ENCODE measurements around the gene SMIM28. TPM values are rescaled to one million over a fixed set of nuclear protein-coding genes. Genes with fewer than 3 reads are reported as not detected.
A peak's percentile ranks its signal among the peaks of the same experiment; 100 is the strongest.

SMIM28 gene
- polyA plus RNA-seq, 1 donor: 9.6 TPM

DNA sequence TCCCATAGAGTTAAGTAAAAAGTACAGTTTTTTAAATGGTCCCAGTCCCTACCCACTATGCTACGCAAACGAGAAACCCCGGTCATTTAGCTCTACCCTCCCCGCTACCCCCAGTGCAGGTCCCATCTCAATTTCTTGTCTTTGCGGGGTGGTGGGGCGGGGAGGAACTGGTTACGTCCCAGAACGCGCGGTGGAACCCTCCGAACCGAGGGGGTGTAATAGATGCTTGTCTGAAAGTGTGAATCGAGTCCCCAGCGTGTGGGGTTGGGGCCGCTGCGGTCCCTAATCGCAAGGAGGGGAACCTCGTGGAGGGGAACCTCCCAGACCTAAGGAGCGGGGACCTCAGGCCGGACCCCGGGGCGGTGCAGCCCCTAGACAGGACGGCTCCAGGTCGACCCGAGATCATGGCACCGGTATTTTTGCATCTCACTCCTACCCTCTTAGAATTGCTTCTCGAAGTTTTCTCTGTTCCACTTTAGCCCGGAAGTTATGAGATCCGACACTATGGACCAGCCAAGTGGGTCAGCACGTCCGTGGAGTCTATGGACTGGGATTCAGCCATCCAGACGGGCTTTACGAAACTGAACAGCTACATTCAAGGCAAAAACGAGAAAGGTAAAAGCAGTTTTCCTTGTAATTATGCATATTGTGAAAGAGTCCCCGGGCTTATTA is 27.1 kb downstream of the SMIM28 start:
- peaks cover 33% of the 10 kb centered on the region for H3K36me3 ChIP-seq (ENCODE audit: control insufficient read depth, insufficient read depth, low read length)
- H3K9me3 ChIP-seq (ENCODE audit: control insufficient read depth, low read depth, low read length): no peaks in the 10 kb centered on the region
- H3K4me3 ChIP-seq (ENCODE audit: low read length): peak overlapping the region; percentile 94
- H3K27me3 ChIP-seq (ENCODE audit: control insufficient read depth, insufficient read depth, low read length): no peaks in the 10 kb centered on the region
- DNase-seq: peak in 1 of 2 donors; percentile 64
- H3K27ac ChIP-seq (ENCODE audit: low read length): peak overlapping the region; percentile 68
- 48% methylated on average over 4 of the region's 35 CpGs for WGBS (ENCODE audit: insufficient coverage, low lambda C conversion rate)
- peaks cover 3% of the 10 kb centered on the region for H3K4me1 ChIP-seq (ENCODE audit: control insufficient read depth, insufficient read depth, low read length)

GRCh38 chr6:138405816-138406413 is 28.2 kb downstream of the SMIM28 start:
- no peaks in the 10 kb centered on the region for H3K9me3 ChIP-seq (ENCODE audit: control insufficient read depth, low read depth, low read length)
- WGBS (ENCODE audit: insufficient coverage, low lambda C conversion rate): no CpG with 5 or more reads among the region's 5 CpGs
- H3K27me3 ChIP-seq (ENCODE audit: control insufficient read depth, insufficient read depth, low read length): no peaks in the 10 kb centered on the region
- H3K36me3 ChIP-seq (ENCODE audit: control insufficient read depth, insufficient read depth, low read length): peaks cover 40% of the 10 kb centered on the region
- H3K4me1 ChIP-seq (ENCODE audit: control insufficient read depth, insufficient read depth, low read length): peaks cover 3% of the 10 kb centered on the region
- H3K27ac ChIP-seq (ENCODE audit: low read length): peak overlapping the region; percentile 30
- no peak for DNase-seq
- no peak overlapping the region for H3K4me3 ChIP-seq (ENCODE audit: low read length)

- 80% methylated on average over 1 of the region's 2 CpGs for WGBS (ENCODE audit: insufficient coverage, low lambda C conversion rate)
- Histone ChIP-seq H3K27ac (ENCODE audit: low read length) (peak overlapping the region; percentile 30), H3K9me3 (ENCODE audit: control insufficient read depth, low read depth, low read length) (no peaks in the 10 kb centered on the region), H3K36me3 (ENCODE audit: control insufficient read depth, insufficient read depth, low read length) (peaks cover 45% of the 10 kb centered on the region), H3K4me3 (ENCODE audit: low read length) (no peak overlapping the region), H3K4me1 (ENCODE audit: control insufficient read depth, insufficient read depth, low read length) (peaks cover 3% of the 10 kb centered on the region), H3K27me3 (ENCODE audit: control insufficient read depth, insufficient read depth, low read length) (no peaks in the 10 kb centered on the region)
- DNase-seq: peak in 1 of 2 donors; percentile 44
Measured at GRCh38 chr6:138406443-138406842, 28.7 kb downstream of the SMIM28 start.

GRCh38 chr6:138410048-138410735 is 32.5 kb downstream of the SMIM28 start:
- no CpG with 5 or more reads among the region's 8 CpGs for WGBS (ENCODE audit: insufficient coverage, low lambda C conversion rate)
- peak overlapping the region; percentile 1 for H3K27ac ChIP-seq (ENCODE audit: low read length)
- no peaks in the 10 kb centered on the region for H3K27me3 ChIP-seq (ENCODE audit: control insufficient read depth, insufficient read depth, low read length)
- H3K4me3 ChIP-seq (ENCODE audit: low read length): no peak overlapping the region
- H3K9me3 ChIP-seq (ENCODE audit: control insufficient read depth, low read depth, low read length): no peaks in the 10 kb centered on the region
- H3K4me1 ChIP-seq (ENCODE audit: control insufficient read depth, insufficient read depth, low read length): no peaks in the 10 kb centered on the region
- DNase-seq: no peak
- H3K36me3 ChIP-seq (ENCODE audit: control insufficient read depth, insufficient read depth, low read length): peaks cover 64% of the 10 kb centered on the region

DNA sequence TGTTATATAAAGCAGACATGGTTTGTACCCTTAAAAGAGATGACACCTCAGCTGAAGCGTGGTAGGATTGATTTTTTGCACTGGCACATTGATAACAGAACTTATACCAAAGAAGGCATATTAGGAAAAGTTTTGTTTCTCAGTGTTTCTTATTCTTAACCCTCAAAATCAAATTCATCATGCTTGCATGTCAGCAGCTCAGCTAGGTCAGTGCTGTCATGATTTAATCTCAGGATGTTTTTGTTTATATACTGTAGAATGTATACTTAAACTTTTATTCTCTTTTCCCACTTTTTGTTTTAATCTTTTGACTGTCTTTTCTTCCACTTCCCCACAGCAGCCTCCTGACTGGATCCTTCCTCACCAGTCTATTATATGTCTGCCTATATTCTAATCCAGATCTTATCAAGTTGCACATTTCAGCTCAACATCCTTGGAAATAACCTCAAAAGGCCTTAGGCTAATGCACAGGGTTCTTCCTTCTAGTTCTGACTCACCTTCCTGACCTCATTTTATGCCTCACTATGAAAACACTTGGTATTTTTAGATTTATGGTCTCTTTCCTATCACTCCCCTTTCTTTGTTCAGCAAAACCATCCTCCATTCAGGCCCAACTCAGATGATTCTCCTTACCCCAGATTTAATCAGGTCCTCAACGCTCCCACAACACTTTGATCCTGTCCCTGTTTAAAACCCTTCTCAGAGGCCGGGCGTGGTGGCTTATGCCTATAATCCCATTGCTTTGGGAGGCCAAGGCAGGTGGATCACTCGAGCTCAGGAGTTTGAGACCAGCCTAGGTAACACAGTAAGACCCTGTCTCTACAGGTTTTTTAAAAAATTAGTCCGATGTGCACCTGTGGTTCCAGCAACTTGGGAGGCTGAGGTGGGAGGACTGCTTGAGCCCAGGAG is 33.5 kb downstream of the SMIM28 start:
- H3K4me1 ChIP-seq (ENCODE audit: control insufficient read depth, insufficient read depth, low read length): no peaks in the 10 kb centered on the region
- no CpG with 5 or more reads among the region's 6 CpGs for WGBS (ENCODE audit: insufficient coverage, low lambda C conversion rate)
- H3K9me3 ChIP-seq (ENCODE audit: control insufficient read depth, low read depth, low read length): no peaks in the 10 kb centered on the region
- peaks cover 64% of the 10 kb centered on the region for H3K36me3 ChIP-seq (ENCODE audit: control insufficient read depth, insufficient read depth, low read length)
- no peaks in the 10 kb centered on the region for H3K27me3 ChIP-seq (ENCODE audit: control insufficient read depth, insufficient read depth, low read length)
- no peak for DNase-seq
- H3K4me3 ChIP-seq (ENCODE audit: low read length): no peak overlapping the region
- H3K27ac ChIP-seq (ENCODE audit: low read length): no peak overlapping the region

- peaks cover 28% of the 10 kb centered on the region for H3K36me3 ChIP-seq (ENCODE audit: control insufficient read depth, insufficient read depth, low read length)
- WGBS (ENCODE audit: insufficient coverage, low lambda C conversion rate): no CpG with 5 or more reads among the region's 5 CpGs
Measured at GRCh38 chr6:138415125-138415524, 37.4 kb downstream of the SMIM28 start.

GRCh38 chr6:138416206-138416605 is 38.5 kb downstream of the SMIM28 start:
- Histone ChIP-seq H3K9me3 (ENCODE audit: control insufficient read depth, low read depth, low read length) (no peaks in the 10 kb centered on the region), H3K27ac (ENCODE audit: low read length) (no peak overlapping the region), H3K4me3 (ENCODE audit: low read length) (no peak overlapping the region), H3K4me1 (ENCODE audit: control insufficient read depth, insufficient read depth, low read length) (no peaks in the 10 kb centered on the region), H3K27me3 (ENCODE audit: control insufficient read depth, insufficient read depth, low read length) (no peaks in the 10 kb centered on the region), H3K36me3 (ENCODE audit: control insufficient read depth, insufficient read depth, low read length) (peaks cover 26% of the 10 kb centered on the region)
- WGBS (ENCODE audit: insufficient coverage, low lambda C conversion rate): no CpG with 5 or more reads among the region's 4 CpGs
- DNase-seq: no peak

More at GRCh38 chr6:138415125-138415524, 37.4 kb downstream of the SMIM28 start:
- no peak for DNase-seq
- Histone ChIP-seq H3K4me3 (ENCODE audit: low read length) (no peak overlapping the region), H3K27me3 (ENCODE audit: control insufficient read depth, insufficient read depth, low read length) (no peaks in the 10 kb centered on the region), H3K27ac (ENCODE audit: low read length) (no peak overlapping the region), H3K4me1 (ENCODE audit: control insufficient read depth, insufficient read depth, low read length) (no peaks in the 10 kb centered on the region), H3K9me3 (ENCODE audit: control insufficient read depth, low read depth, low read length) (no peaks in the 10 kb centered on the region)

- Histone ChIP-seq H3K9me3 (ENCODE audit: control insufficient read depth, low read depth, low read length) (no peaks in the 10 kb centered on the region), H3K27ac (ENCODE audit: low read length) (no peak overlapping the region), H3K27me3 (ENCODE audit: control insufficient read depth, insufficient read depth, low read length) (no peaks in the 10 kb centered on the region), H3K4me1 (ENCODE audit: control insufficient read depth, insufficient read depth, low read length) (no peaks in the 10 kb centered on the region), H3K36me3 (ENCODE audit: control insufficient read depth, insufficient read depth, low read length) (peaks cover 25% of the 10 kb centered on the region), H3K4me3 (ENCODE audit: low read length) (no peak overlapping the region)
- WGBS (ENCODE audit: insufficient coverage, low lambda C conversion rate): 50% methylated on average over 1 of the region's 3 CpGs
- DNase-seq: no peak
Measured at GRCh38 chr6:138417493-138418117, 39.9 kb downstream of the SMIM28 start.

- no CpG with 5 or more reads among the region's 3 CpGs for WGBS (ENCODE audit: insufficient coverage, low lambda C conversion rate)
Measured at GRCh38 chr6:138418118-138418742, 40.5 kb downstream of the SMIM28 start.

More at GRCh38 chr6:138418118-138418742, 40.5 kb downstream of the SMIM28 start:
- no peaks in the 10 kb centered on the region for H3K9me3 ChIP-seq (ENCODE audit: control insufficient read depth, low read depth, low read length)
- no peak for DNase-seq
- no peak overlapping the region for H3K4me3 ChIP-seq (ENCODE audit: low read length)
- H3K36me3 ChIP-seq (ENCODE audit: control insufficient read depth, insufficient read depth, low read length): peaks cover 27% of the 10 kb centered on the region
- H3K27me3 ChIP-seq (ENCODE audit: control insufficient read depth, insufficient read depth, low read length): no peaks in the 10 kb centered on the region
- H3K27ac ChIP-seq (ENCODE audit: low read length): no peak overlapping the region
- no peaks in the 10 kb centered on the region for H3K4me1 ChIP-seq (ENCODE audit: control insufficient read depth, insufficient read depth, low read length)

All from large intestine (tissue), 3 donors.